Vagina (tissue), 2 donors: ENCODE results near the gene ELN. TPM values are rescaled to one million over a fixed set of nuclear protein-coding genes. Genes with fewer than 3 reads are reported as not detected.

Source experiments
- DNase-seq, 2 donors: peaks; one replicate each; pipeline ENCODE4 v3.0.0-alpha.2; 2017; ENCODE audit errors: extremely low spot score in 2 of 2
- H3K27ac ChIP-seq: fragments of 200-600 bp; sonication (generic); one replicate; pipeline ENCODE4 v1.5.1; 2019
- H3K27me3 ChIP-seq: fragments of 200-600 bp; sonication (generic); one replicate; pipeline ENCODE4 v1.5.1; 2019
- H3K36me3 ChIP-seq, 2 donors: fragments of 200-600 bp; sonication (generic); one replicate each; pipeline ENCODE4 v1.5.1; 2017 to 2019
- H3K4me1 ChIP-seq: fragments of 200-600 bp; sonication (generic); one replicate; pipeline ENCODE4 v1.5.1; 2019
- H3K4me3 ChIP-seq, 2 donors: fragments of 200-600 bp; sonication (generic); 1 replicate in 1 of 2; 2 replicates in 1 of 2; pipeline ENCODE4 v1.5.1; 2016 to 2019
- H3K9me3 ChIP-seq: fragments of 200-600 bp; sonication (generic); one replicate; pipeline ENCODE4 v1.5.1; 2019
- CTCF ChIP-seq, 3 experiments: fragments of 450-650 bp in 2 of 3; fragments of 200-600 bp in 1 of 3; sonication (generic) in 1 of 3; IDR thresholded peaks; one replicate each; pipeline ENCODE4 v1.5.1; 2017 to 2019; ENCODE audit warnings: antibody characterized with exemption in 3 of 3, mild to moderate bottlenecking in 2 of 3, moderate library complexity in 2 of 3
- POLR2A ChIP-seq, 2 donors: fragments of 450-650 bp; IDR thresholded peaks; one replicate each; pipeline ENCODE4 v1.6.1; 2017; ENCODE audit warnings: antibody characterized with exemption in 2 of 2, mild to moderate bottlenecking in 2 of 2, moderate library complexity in 2 of 2
- POLR2AphosphoS5 ChIP-seq, 2 donors: sonication (generic); formaldehyde crosslinking; IDR thresholded peaks; one replicate each; pipeline ENCODE4 v1.9.0; 2017; ENCODE audit warnings: antibody characterized with exemption in 2 of 2, mild to moderate bottlenecking in 2 of 2, low read depth in 1 of 2; ENCODE audit not compliant: insufficient read depth in 1 of 2
- intact Hi-C: fragments of 100-400 bp; cut with DNase I; formaldehyde crosslinking; loops from one replicate; pipeline ENCODE4 v1.15.1; 2023
- total RNA-seq: library from RNA; depleted of rRNA; stranded (reverse); fragments of >200 nt; gene quantifications from one replicate; pipeline ENCODE4 v1.2.3, GENCODE V29; 2016

ELN gene
- total RNA-seq, 1 donor from 2014 or later = 38.3 TPM

DNA sequence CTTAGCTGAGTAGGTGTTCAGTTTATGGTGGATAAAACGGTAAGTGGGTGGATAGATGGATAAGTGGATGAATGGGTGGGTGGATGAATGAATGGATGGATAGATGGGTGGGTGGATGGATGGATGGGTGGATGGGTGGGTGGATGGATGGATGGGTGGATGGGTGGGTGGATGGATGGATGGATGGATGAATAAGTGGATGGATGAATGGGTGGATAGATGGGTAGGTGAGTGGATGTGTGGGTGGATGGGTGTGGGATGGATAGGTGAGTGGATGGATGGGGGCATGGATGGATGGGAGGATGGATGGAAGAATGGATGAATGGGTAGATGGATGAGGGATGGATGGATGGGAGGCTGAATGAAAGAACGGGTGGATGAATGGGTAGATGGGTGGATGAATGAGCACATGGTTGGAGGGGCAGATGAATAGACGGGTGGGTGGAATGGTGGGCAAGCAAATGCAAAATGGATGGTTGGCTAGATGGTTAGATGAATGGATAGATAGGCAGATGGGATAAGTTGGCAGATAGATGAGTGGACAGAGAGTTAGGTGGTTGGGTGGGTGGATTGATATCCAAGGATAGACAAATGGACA lies 25.7 kb downstream of the ELN start:
- no peak for TF ChIP-seq CTCF (IDR thresholded peaks at IDR 0.05)
- TF ChIP-seq POLR2A (IDR thresholded peaks at IDR 0.05) = no peak
- TF ChIP-seq POLR2AphosphoS5 (IDR thresholded peaks at IDR 0.05; ENCODE audit: insufficient read depth in 1 of 2, low read depth in 1 of 2) = no peak
- intact Hi-C loops = no loop called here
- no peak for DNase-seq
- peaks cover 3 to 45% of the 10 kb centered on the region in 2 donors for H3K36me3 ChIP-seq
- H3K4me1 ChIP-seq = no peaks in the 10 kb centered on the region
- H3K27me3 ChIP-seq = no peaks in the 10 kb centered on the region
- no peak overlapping the region for H3K27ac ChIP-seq
- H3K9me3 ChIP-seq = no peaks in the 10 kb centered on the region
- H3K4me3 ChIP-seq = no peak overlapping the region

GRCh38 chr7:74056096-74056915 lies 28.3 kb downstream of the ELN start:
- no peaks in the 10 kb centered on the region for H3K27me3 ChIP-seq
- no peak for DNase-seq
- TF ChIP-seq POLR2AphosphoS5 (IDR thresholded peaks at IDR 0.05; ENCODE audit: insufficient read depth in 1 of 2, low read depth in 1 of 2) (no peak), POLR2A (IDR thresholded peaks at IDR 0.05) (no peak), CTCF (IDR thresholded peaks at IDR 0.05) (no peak)
- no peaks in the 10 kb centered on the region for H3K9me3 ChIP-seq
- no peak overlapping the region for H3K27ac ChIP-seq
- H3K4me3 ChIP-seq = no peak overlapping the region
- peaks cover 3 to 33% of the 10 kb centered on the region in 2 donors for H3K36me3 ChIP-seq
- H3K4me1 ChIP-seq = peaks cover 20% of the 10 kb centered on the region
- intact Hi-C loops = no loop called here

DNA sequence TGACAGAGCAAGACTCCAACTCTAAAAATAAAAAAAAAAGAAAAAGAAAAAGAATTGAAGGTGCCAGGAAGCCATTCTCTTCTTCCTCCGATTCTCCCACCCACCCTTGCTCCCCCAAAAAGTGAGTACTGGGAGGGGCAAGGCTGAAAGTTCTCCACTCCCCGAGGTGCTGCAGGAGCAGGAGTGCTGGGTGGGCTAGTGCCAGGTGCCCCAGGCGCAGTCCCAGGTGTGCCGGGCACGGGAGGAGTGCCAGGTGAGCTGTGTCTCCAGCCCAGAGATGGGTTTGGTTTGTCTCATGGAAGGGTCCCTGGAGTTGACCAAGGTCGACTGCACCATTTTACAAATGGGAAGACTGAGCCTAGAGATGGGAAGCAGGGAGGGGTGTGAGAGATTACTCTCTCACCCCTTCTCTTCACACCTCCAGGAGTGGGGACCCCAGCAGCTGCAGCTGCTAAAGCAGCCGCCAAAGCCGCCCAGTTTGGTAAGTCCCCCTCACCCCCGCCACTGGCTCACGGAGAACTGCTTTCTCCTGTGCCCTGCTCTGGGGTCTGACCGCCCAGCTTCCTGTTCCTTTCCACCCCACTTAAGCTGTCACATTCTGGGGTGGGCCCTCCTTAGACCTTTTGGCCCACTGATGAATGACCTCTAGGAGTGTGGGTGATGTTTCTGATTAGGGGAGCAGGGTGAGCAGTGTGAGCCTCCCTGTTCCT lies 29.4 kb downstream of the ELN start:
- Histone ChIP-seq H3K4me3 (no peak overlapping the region), H3K27ac (no peak overlapping the region), H3K9me3 (no peaks in the 10 kb centered on the region), H3K27me3 (no peaks in the 10 kb centered on the region), H3K36me3 (peaks cover 0 to 23% of the 10 kb centered on the region in 2 donors), H3K4me1 (peaks cover 31% of the 10 kb centered on the region)
- TF ChIP-seq POLR2A (IDR thresholded peaks at IDR 0.05) (no peak), POLR2AphosphoS5 (IDR thresholded peaks at IDR 0.05; ENCODE audit: insufficient read depth in 1 of 2, low read depth in 1 of 2) (no peak), CTCF (IDR thresholded peaks at IDR 0.05) (no peak)
- no peak for DNase-seq
- intact Hi-C loops = no loop called here

- Histone ChIP-seq H3K4me3 (no peak overlapping the region), H3K27ac (no peak overlapping the region), H3K9me3 (no peaks in the 10 kb centered on the region), H3K27me3 (no peaks in the 10 kb centered on the region), H3K36me3 (peaks cover 0 to 24% of the 10 kb centered on the region in 2 donors), H3K4me1 (peaks cover 33% of the 10 kb centered on the region)
- TF ChIP-seq POLR2A (IDR thresholded peaks at IDR 0.05) = no peak
- no peak for DNase-seq
- intact Hi-C loops = no loop called here
Measured at GRCh38 chr7:74057987-74058386, 30.0 kb downstream of the ELN start.

DNA sequence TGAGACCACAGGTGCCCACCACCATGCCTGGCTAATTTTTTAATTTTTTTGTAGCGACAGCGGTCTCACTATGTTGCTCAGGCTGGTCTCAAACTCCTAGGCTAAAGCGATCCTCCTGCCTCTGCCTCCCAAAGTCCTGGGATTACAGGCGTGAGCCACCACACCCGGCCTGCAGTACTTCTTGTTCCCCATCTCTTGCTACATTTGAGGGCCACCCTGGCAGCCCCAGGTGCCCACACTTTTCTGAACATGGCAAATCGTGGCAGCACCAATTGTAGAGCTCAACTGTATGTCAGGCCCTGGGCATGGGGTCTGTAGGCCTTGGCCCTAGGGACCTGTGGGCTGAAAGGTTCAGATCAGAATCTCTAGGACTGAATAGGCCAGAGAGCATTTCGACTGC lies 30.5 kb downstream of the ELN start:
- Histone ChIP-seq H3K9me3 (no peaks in the 10 kb centered on the region), H3K36me3 (peaks cover 0 to 24% of the 10 kb centered on the region in 2 donors), H3K4me3 (no peak overlapping the region), H3K27me3 (no peaks in the 10 kb centered on the region), H3K4me1 (peaks cover 33% of the 10 kb centered on the region), H3K27ac (no peak overlapping the region)
- intact Hi-C loops = no loop called here
- TF ChIP-seq CTCF (IDR thresholded peaks at IDR 0.05) (no peak), POLR2A (IDR thresholded peaks at IDR 0.05) (no peak), POLR2AphosphoS5 (IDR thresholded peaks at IDR 0.05; ENCODE audit: insufficient read depth in 1 of 2, low read depth in 1 of 2) (no peak)
- no peak for DNase-seq
